Measurements from ENCODE around the gene HOXB2.
"Not testable (repeated sequence)": the region's sequence is repeated elsewhere in the genome, so short reads cannot be mapped to it uniquely, and the experiment has no call there.

DNA sequence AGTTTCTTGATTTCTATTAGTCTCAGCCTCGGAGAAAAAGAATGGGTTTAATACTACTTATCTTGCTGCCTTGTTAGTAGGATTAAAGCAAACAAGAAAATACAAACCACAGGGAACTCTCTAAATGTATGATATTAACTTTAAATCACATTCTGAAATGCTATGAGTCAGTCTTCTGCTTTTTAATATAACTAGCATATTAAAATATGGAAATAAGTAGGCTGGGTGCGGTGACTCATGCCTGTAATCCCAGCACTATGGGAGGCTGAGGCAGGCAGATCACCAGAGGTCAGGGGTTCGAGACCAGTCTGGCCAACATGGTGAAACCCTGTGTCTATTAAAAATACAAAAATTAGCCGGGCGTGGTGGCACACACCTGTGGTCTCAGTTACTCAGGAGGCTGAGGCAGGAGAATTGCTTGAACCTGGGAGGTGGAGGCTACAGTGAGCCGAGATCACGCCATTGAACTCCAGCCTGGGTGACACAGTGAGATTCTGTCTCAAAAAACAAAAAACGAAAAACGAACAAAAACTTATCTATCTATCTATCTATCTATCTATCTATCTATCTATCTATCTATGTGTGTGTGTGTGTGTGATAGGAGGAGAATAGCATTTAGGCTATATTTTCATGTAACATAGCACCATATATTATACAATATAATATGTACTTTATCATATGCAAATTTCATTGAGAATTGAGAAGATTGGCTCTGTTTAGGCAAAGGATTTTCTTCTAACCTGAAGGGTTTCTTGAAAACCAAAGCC is 8.9 kb downstream of the HOXB2 start:
- TF ChIP-seq, protein P1, sequence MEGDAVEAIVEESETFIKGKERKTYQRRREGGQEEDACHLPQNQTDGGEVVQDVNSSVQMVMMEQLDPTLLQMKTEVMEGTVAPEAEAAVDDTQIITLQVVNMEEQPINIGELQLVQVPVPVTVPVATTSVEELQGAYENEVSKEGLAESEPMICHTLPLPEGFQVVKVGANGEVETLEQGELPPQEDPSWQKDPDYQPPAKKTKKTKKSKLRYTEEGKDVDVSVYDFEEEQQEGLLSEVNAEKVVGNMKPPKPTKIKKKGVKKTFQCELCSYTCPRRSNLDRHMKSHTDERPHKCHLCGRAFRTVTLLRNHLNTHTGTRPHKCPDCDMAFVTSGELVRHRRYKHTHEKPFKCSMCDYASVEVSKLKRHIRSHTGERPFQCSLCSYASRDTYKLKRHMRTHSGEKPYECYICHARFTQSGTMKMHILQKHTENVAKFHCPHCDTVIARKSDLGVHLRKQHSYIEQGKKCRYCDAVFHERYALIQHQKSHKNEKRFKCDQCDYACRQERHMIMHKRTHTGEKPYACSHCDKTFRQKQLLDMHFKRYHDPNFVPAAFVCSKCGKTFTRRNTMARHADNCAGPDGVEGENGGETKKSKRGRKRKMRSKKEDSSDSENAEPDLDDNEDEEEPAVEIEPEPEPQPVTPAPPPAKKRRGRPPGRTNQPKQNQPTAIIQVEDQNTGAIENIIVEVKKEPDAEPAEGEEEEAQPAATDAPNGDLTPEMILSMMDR (IDR thresholded peaks at IDR 0.05), result not testable (repeated sequence)
- TF ChIP-seq, protein P2, sequence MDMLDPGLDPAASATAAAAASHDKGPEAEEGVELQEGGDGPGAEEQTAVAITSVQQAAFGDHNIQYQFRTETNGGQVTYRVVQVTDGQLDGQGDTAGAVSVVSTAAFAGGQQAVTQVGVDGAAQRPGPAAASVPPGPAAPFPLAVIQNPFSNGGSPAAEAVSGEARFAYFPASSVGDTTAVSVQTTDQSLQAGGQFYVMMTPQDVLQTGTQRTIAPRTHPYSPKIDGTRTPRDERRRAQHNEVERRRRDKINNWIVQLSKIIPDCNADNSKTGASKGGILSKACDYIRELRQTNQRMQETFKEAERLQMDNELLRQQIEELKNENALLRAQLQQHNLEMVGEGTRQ (CRISPR knock-in tag; IDR thresholded peaks at IDR 0.05), result not testable (repeated sequence)
- not testable (repeated sequence) for TF ChIP-seq ATF1, FOXK1 (CRISPR knock-in tag; IDR thresholded peaks at IDR 0.05)

All from WTC11 (cell line).